Smooth muscle cell of trachea (primary cell): ENCODE data around the gene HTATSF1. TPM values are rescaled to one million over a fixed set of nuclear protein-coding genes. Genes with fewer than 3 reads are reported as not detected.

Experiments
- total RNA-seq: library from RNA; depleted of rRNA; stranded (reverse); fragments of >200 nt; gene quantifications from 2 replicates; pipeline ENCODE4 v1.2.1, GENCODE V29; 2014

The HTATSF1 gene, protein sequence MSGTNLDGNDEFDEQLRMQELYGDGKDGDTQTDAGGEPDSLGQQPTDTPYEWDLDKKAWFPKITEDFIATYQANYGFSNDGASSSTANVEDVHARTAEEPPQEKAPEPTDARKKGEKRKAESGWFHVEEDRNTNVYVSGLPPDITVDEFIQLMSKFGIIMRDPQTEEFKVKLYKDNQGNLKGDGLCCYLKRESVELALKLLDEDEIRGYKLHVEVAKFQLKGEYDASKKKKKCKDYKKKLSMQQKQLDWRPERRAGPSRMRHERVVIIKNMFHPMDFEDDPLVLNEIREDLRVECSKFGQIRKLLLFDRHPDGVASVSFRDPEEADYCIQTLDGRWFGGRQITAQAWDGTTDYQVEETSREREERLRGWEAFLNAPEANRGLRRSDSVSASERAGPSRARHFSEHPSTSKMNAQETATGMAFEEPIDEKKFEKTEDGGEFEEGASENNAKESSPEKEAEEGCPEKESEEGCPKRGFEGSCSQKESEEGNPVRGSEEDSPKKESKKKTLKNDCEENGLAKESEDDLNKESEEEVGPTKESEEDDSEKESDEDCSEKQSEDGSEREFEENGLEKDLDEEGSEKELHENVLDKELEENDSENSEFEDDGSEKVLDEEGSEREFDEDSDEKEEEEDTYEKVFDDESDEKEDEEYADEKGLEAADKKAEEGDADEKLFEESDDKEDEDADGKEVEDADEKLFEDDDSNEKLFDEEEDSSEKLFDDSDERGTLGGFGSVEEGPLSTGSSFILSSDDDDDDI
- total RNA-seq: 34.6 and 41.3 TPM in 2 replicates

DNA sequence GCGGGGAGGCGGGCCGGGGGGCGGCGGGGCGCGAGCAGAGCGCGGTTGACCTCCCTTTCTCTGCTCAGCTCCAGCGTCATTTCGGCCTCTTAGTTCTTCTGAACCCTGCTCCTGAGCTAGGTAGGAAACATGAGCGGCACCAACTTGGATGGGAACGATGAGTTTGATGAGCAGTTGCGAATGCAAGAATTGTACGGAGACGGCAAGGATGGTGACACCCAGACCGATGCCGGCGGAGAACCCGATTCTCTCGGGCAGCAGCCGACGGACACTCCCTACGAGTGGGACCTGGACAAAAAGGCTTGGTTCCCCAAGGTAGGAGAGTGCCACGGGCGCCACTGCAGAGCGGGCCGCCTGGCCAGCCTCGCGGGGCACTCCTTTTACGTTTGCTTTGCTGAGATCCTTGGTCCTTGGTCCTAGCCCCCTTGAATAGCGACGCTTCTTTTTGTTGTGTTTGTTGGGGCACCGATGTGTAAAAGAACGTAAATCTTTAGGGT lies at the start of gene HTATSF1:
Gene HTATSF1 (plus strand): TSS at position 37 of the 497 bp plus-strand sequence. CDS start 93 bp downstream, at position 130.

GRCh38 chrX:136487647-136488046 lies 9.7 kb upstream of the HTATSF1 start, which contains the start of gene BRS3:
Gene BRS3, plus strand, starts transcription at chrX:136487947. Its CDS starts 168 bp downstream, at chrX:136488115.

DNA sequence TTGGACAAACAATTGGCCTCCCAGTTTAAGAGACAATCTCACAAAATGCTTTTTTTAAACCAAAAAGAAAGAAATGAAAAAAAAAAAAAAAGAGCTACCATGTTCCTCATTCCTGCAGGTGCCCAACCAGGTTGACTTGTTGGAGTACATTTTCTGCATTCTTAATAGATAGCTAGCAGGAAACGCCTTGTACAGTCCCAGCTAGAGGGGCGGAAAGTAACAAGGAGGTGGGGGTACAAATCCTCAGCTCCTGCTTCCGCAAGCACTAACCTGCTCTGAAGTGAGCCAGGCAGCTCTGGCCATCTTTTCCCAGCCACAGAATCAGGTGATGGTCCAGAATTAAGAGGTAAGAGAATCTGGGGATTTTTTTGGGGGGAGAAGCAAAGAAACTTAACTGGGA lies 34.6 kb downstream of the HTATSF1 start, which contains the start of gene VGLL1:
Gene VGLL1 (plus strand): TSS at position 265 of the 400 bp plus-strand sequence. CDS start 3,806 bp downstream, outside the sequence.

Other genes with a start within 250 kb of the HTATSF1 start
- gene MAP7D3, start 246.2 kb upstream of the HTATSF1 start, total RNA-seq: 13.9 and 19.6 TPM in 2 replicates
- gene ADGRG4, start 196.6 kb upstream of the HTATSF1 start, total RNA-seq: under 0.01 TPM in 1 of 2 replicates, not detected in the other
- not detected in 2 replicates for gene BRS3, start 9.6 kb upstream of the HTATSF1 start, total RNA-seq
- gene VGLL1, start 34.6 kb downstream of the HTATSF1 start, total RNA-seq: not detected in 2 replicates
- not detected in 2 replicates for gene CD40LG, start 150.6 kb downstream of the HTATSF1 start, total RNA-seq